Activated naive CD8-positive, alpha-beta T cell treated with anti-CD3 and anti-CD28 coated beads, Interleukin-2, amount 50 U/mL, for 24 hours (primary cell): ENCODE results near the gene ZNF814.
"Not testable (repeated sequence)": the region's sequence is repeated elsewhere in the genome, so short reads cannot be mapped to it uniquely, and the experiment has no call there.

Source experiments
- ATAC-seq: fragments of 150-1000 bp; cut with Tn5 transposase; one replicate; pipeline ENCODE4 v1.10.0; 2021
- DNase-seq: peaks from one replicate; pipeline ENCODE4 v3.0.0; 2021
- H3K27ac Mint-ChIP-seq: one replicate; pipeline ENCODE4 v1.8.0; 2021; ENCODE audit warnings: mild to moderate bottlenecking, mixed read lengths
- H3K27me3 Mint-ChIP-seq: one replicate; pipeline ENCODE4 v1.8.0; 2021; ENCODE audit warnings: mixed read lengths
- H3K36me3 Mint-ChIP-seq: one replicate; pipeline ENCODE4 v1.8.0; 2021; ENCODE audit warnings: low read depth, mixed read lengths
- H3K4me1 Mint-ChIP-seq: one replicate; pipeline ENCODE4 v1.8.0; 2021; ENCODE audit warnings: mixed read lengths
- H3K4me3 Mint-ChIP-seq: one replicate; pipeline ENCODE4 v1.8.0; 2021; ENCODE audit warnings: mild to moderate bottlenecking, moderate library complexity, mixed read lengths
- H3K9me3 Mint-ChIP-seq: one replicate; pipeline ENCODE4 v1.8.0; 2021; ENCODE audit warnings: mixed read lengths

The ZNF814 gene

GRCh38 chr19:57886046-57886445 is 2.8 kb downstream of the ZNF814 start:
- Mint-ChIP-seq H3K4me1 (peaks cover 32% of the 10 kb centered on the region), H3K27ac (no peak overlapping the region), H3K4me3 (peak overlapping the region; percentile 0), H3K36me3 (peaks cover 64% of the 10 kb centered on the region), H3K9me3 (peaks cover 29% of the 10 kb centered on the region), H3K27me3 (no peaks in the 10 kb centered on the region)
- no peak for DNase-seq
- no peak for ATAC-seq

- not testable (repeated sequence) for DNase-seq, H3K4me1 Mint-ChIP-seq, H3K4me3 Mint-ChIP-seq, H3K27ac Mint-ChIP-seq, H3K27me3 Mint-ChIP-seq, ATAC-seq
- H3K36me3 Mint-ChIP-seq = peaks cover 92% of the 10 kb centered on the region
- peaks cover 55% of the 10 kb centered on the region for H3K9me3 Mint-ChIP-seq
These were observed 14.7 kb downstream of the ZNF814 start for GRCh38 chr19:57873883-57874799.

- H3K4me3 Mint-ChIP-seq = no peak overlapping the region
- ATAC-seq = no peak
- H3K27me3 Mint-ChIP-seq = no peaks in the 10 kb centered on the region
- no peak overlapping the region for H3K27ac Mint-ChIP-seq
- H3K4me1 Mint-ChIP-seq = no peaks in the 10 kb centered on the region
- H3K36me3 Mint-ChIP-seq = peaks cover 93% of the 10 kb centered on the region
- DNase-seq = no peak
- H3K9me3 Mint-ChIP-seq = peaks cover 60% of the 10 kb centered on the region
These were observed 16.4 kb downstream of the ZNF814 start for GRCh38 chr19:57872450-57872849.

GRCh38 chr19:57870225-57870624 is 18.6 kb downstream of the ZNF814 start:
- peaks cover 91% of the 10 kb centered on the region for H3K36me3 Mint-ChIP-seq
- H3K4me3 Mint-ChIP-seq = no peak overlapping the region
- H3K27ac Mint-ChIP-seq = no peak overlapping the region
- ATAC-seq (no peak), DNase-seq (no peak)
- no peaks in the 10 kb centered on the region for H3K4me1 Mint-ChIP-seq
- peaks cover 52% of the 10 kb centered on the region for H3K9me3 Mint-ChIP-seq
- H3K27me3 Mint-ChIP-seq = no peaks in the 10 kb centered on the region

- not testable (repeated sequence) for H3K27me3 Mint-ChIP-seq, ATAC-seq, H3K4me3 Mint-ChIP-seq, DNase-seq, H3K27ac Mint-ChIP-seq, H3K4me1 Mint-ChIP-seq
- H3K9me3 Mint-ChIP-seq = peaks cover 57% of the 10 kb centered on the region
- H3K36me3 Mint-ChIP-seq = peaks cover 91% of the 10 kb centered on the region
These were observed 19.2 kb downstream of the ZNF814 start for GRCh38 chr19:57869655-57870054.

- H3K4me1 Mint-ChIP-seq = no peaks in the 10 kb centered on the region
- ATAC-seq (no peak), DNase-seq (no peak)
- H3K27ac Mint-ChIP-seq = no peak overlapping the region
- H3K36me3 Mint-ChIP-seq = peaks cover 90% of the 10 kb centered on the region
- no peak overlapping the region for H3K4me3 Mint-ChIP-seq
- no peaks in the 10 kb centered on the region for H3K27me3 Mint-ChIP-seq
- H3K9me3 Mint-ChIP-seq = peaks cover 52% of the 10 kb centered on the region
These were observed 20.9 kb downstream of the ZNF814 start for GRCh38 chr19:57867868-57868492.

- ATAC-seq, H3K4me3 Mint-ChIP-seq, H3K4me1 Mint-ChIP-seq, DNase-seq, H3K27ac Mint-ChIP-seq, H3K27me3 Mint-ChIP-seq: not testable (repeated sequence)
- H3K9me3 Mint-ChIP-seq = peaks cover 35% of the 10 kb centered on the region
- H3K36me3 Mint-ChIP-seq = peaks cover 91% of the 10 kb centered on the region
These were observed 26.5 kb downstream of the ZNF814 start for GRCh38 chr19:57862351-57862750.

- H3K36me3 Mint-ChIP-seq = peaks cover 76% of the 10 kb centered on the region
- ATAC-seq, H3K27me3 Mint-ChIP-seq, DNase-seq, H3K27ac Mint-ChIP-seq, H3K4me3 Mint-ChIP-seq: not testable (repeated sequence)
- peaks cover 21% of the 10 kb centered on the region for H3K4me1 Mint-ChIP-seq
- H3K9me3 Mint-ChIP-seq = peaks cover 17% of the 10 kb centered on the region
These were observed 34.7 kb downstream of the ZNF814 start for GRCh38 chr19:57854117-57854516.

- not testable (repeated sequence) for ATAC-seq, H3K27me3 Mint-ChIP-seq, DNase-seq, H3K4me3 Mint-ChIP-seq, H3K27ac Mint-ChIP-seq
- Mint-ChIP-seq H3K4me1 (peaks cover 22% of the 10 kb centered on the region), H3K36me3 (peaks cover 64% of the 10 kb centered on the region), H3K9me3 (peaks cover 12% of the 10 kb centered on the region)
These were observed 36.8 kb downstream of the ZNF814 start for GRCh38 chr19:57851812-57852603.

- H3K9me3 Mint-ChIP-seq = peaks cover 10% of the 10 kb centered on the region
- peak; percentile 7 for DNase-seq
- peaks cover 60% of the 10 kb centered on the region for H3K36me3 Mint-ChIP-seq
- H3K27ac Mint-ChIP-seq = peak overlapping the region; percentile 89
- H3K27me3 Mint-ChIP-seq = no peaks in the 10 kb centered on the region
- ATAC-seq = no peak
- H3K4me3 Mint-ChIP-seq = peak overlapping the region; percentile 92
- H3K4me1 Mint-ChIP-seq = peaks cover 19% of the 10 kb centered on the region
These were observed 38.3 kb downstream of the ZNF814 start for GRCh38 chr19:57850553-57851017.

- Mint-ChIP-seq H3K4me1 (peaks cover 19% of the 10 kb centered on the region), H3K36me3 (peaks cover 61% of the 10 kb centered on the region), H3K4me3 (peak within 1 kb of the TSS; percentile 92), H3K27ac (peak within 1 kb of the TSS; percentile 89)
- ATAC-seq (peak; percentile 99), DNase-seq (peak; percentile 78)
- H3K9me3 Mint-ChIP-seq, H3K27me3 Mint-ChIP-seq: not testable (repeated sequence)
These were observed 39.0 kb downstream of the ZNF814 start, which contains the start of gene ZNF587 for GRCh38 chr19:57849666-57850473. Gene ZNF587, plus strand, starts transcription at chr19:57849859. Its CDS starts 180 bp downstream, at chr19:57850039.

- not testable (repeated sequence) for H3K27me3 Mint-ChIP-seq, DNase-seq, H3K9me3 Mint-ChIP-seq
- H3K4me3 Mint-ChIP-seq = peak overlapping the region; percentile 92
- peaks cover 62% of the 10 kb centered on the region for H3K36me3 Mint-ChIP-seq
- H3K4me1 Mint-ChIP-seq = peaks cover 19% of the 10 kb centered on the region
- peak; percentile 37 for ATAC-seq
- peak overlapping the region; percentile 89 for H3K27ac Mint-ChIP-seq
These were observed 39.6 kb downstream of the ZNF814 start for GRCh38 chr19:57849162-57849665.

GRCh38 chr19:57847164-57847563 is 41.7 kb downstream of the ZNF814 start:
- Mint-ChIP-seq H3K36me3 (peaks cover 59% of the 10 kb centered on the region), H3K4me1 (peaks cover 19% of the 10 kb centered on the region)
- not testable (repeated sequence) for H3K27ac Mint-ChIP-seq, DNase-seq, H3K4me3 Mint-ChIP-seq, H3K9me3 Mint-ChIP-seq, ATAC-seq, H3K27me3 Mint-ChIP-seq
